ENCODE results near the gene RBPJ.
"Not testable (repeated sequence)": the region's sequence is repeated elsewhere in the genome, so short reads cannot be mapped to it uniquely, and the experiment has no call there.

Gene RBPJ

DNA sequence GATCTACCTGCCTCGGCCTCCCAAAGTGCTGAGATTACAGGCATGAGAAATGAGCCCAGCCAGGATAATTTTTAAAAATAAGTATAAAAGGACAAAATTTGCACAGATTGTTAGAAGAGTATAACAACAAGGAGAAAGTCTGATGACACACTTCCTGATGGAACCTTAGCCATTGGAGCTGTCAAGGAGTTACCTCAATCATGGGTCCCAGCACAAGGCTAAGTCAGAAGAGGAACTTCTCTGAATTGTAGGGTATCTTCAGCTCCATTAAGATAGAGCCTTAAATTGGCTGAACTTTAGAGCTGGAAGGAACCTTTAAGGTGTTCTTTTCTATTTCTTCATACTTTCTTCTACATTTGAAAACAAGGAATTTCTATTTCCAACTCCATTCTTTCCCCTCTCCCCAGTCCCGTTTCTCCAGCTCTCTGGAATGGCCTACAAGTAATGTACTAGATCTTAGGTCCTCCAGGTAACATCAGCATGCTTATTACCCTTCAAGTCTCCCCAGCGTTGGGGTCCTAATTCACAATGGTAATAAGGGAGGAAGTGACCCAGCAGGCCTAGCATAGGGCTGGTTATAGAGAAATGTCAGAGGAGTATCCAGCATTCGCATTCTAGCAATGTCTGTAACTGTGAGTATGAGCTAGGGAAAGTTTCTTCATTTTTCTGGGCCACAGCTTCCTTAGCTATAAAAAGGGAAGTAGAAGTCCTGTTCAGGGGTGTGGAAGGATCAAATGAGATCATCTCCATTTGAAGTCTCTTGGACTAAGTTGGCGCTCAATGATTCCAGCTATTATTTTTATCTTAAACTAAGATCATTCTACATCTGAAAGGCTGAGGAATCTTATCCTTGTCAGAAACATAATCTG is 18.5 kb upstream of the RBPJ start:
- no peak for ATAC-seq

DNA sequence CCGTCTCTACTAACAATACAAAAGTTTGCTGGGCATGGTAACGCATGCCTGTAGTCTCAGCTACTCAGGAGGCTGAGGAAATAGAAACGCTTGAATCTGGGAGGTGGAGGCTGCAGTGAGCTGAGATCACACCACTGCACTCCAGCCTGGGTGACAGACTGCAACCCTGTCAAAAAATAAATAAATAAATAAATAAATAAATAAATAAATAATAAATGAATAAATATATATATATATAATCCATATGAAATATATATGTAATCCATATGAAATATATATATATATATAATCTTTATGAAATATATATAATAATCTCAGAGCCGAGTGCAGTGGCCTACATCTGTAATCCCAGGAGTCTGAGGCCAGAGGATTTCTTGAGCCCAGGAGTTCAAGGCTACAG is 17.8 kb upstream of the RBPJ start:
- ATAC-seq, result no peak

DNA sequence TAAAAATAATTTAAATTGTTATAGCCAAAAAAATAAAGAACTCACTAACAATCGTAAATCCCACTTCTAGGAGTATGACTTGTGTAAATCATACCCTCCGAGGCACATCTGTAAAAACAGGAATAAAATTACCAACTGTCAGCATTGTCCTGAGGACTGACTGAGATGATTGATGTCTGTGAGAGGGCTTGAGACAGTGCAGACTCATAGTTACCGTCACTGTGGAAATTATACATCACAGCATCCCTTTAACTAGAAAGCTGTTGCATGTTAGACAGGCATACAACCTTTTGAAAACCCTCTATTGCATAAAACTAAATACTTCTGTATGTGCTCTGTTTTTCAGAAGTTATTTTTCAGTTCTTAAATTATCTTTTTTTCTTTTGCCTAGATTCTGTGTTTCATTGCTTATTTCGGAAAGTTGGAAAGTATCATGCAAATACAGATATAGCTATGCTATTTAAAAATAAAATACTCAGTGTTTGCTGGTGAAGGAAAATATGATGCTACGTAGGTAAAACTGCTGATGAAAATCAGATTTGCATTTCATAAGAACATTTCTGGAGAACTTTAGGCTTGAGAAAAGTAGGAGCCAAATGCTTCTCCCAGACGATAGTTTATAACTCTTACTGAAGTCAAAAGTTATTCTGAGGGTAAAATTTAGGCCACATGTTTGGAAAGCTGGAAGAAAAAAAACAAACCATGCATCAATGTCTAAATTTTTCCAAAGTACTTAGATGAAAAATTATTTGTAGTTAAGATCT is 13.6 kb upstream of the RBPJ start:
- ATAC-seq, result peak; percentile 71 to 86

DNA sequence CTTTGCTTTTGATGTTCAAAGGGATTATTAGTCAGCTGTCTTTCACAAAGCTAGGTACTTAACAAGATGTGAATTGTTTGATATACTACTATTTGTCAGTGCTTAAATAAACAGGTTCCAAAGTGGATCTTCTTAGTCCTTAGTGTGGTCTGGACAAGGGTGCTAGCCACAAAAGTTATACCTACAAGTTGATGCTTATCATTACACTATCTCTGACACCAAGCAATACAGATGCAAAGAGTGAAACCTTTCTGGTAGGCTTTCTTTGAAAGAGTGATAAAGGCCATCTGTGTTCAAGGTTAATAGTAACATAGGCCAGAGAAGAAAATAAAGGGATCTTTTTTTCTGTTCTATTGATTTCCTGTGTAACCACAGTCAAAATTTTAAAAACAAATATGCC is 12.2 kb upstream of the RBPJ start:
- ATAC-seq, result peak; percentile 32 to 49

DNA sequence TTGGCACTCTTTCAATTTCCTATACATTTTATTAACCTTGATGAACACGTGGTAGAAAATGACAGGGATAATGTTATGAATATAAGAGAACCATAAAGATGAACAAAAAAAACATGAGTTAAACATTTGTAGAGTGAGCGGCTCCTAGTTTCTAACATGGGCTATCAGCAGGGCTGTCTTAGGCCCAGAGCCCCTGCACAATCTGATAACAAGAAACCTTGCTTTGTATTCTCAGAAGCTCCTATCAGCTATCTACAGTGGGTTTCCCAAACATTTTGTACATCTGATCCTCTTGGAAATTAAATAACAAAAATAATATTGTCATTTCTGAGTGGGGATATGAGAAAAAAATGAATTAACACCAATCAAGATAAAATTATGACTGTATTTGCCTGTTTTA is 10.6 kb upstream of the RBPJ start:
- no peak for ATAC-seq

DNA sequence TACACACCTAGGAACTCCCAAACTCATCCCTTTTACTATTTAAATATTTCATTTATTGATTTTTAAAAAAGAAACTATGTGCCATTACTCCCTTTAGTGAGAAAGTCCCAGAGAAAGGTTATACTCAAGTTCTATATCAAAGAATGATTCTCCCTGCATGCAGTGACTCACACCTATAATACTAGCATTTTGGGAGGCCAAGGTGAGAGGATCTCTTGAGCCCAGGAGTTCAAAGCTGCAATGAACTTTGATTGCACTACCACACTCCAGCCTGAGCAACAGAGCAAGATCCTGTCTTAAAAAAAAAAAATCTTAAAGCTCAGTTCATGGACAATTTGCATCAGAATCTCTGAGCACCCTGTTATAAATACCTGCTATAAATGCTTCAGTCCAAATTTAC is 9.2 kb upstream of the RBPJ start:
- peak in 1 of 2 donors; percentile 26 for ATAC-seq

DNA sequence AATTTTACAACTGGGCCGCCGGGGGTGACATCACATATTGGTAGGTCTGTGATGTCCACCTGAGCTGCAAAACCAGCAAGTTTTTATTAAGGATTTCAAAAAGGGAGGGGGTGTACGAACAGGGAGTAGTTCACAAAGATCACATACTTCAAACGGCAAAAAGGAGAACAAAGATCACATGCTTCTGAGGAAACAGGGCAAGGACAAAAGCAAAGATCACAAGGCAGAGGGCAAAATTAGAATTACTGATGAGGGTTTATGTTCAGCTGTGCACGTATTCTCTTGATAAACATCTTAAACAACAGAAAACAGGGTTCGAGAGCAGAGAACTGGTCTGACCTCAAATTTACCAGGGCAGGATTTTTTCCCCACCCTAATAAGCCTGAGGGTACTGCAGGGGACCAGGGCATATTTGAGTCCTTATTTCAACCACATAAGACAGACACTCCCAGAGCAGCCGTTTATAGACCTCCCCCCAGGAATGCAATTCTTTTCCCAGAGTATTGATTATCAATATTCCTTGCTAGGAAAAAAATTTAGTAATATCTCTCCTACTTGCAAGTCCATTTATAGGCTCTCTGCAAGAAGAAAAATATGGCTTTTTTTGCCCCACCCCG is 5.4 kb upstream of the RBPJ start:
- ATAC-seq, result not testable (repeated sequence)

DNA sequence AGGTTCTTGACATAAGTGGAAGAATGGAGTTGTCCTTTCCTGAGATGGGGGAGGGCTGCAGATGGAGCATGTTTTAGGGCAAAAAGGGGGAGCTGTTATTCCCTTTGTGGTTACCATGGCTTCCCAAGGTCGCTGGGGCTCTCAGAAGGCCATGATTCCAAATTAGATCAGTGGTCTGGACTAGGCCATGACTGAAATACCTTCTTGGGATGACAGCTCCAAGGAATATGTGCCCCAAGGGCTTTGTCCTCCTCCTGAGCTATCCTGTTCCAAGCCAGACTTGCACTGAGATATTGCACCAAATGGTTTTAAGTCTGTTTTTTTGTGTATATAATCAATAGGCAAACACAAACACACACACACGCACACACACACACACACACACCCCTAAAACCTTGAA is 3.0 kb upstream of the RBPJ start:
- no peak for ATAC-seq

DNA sequence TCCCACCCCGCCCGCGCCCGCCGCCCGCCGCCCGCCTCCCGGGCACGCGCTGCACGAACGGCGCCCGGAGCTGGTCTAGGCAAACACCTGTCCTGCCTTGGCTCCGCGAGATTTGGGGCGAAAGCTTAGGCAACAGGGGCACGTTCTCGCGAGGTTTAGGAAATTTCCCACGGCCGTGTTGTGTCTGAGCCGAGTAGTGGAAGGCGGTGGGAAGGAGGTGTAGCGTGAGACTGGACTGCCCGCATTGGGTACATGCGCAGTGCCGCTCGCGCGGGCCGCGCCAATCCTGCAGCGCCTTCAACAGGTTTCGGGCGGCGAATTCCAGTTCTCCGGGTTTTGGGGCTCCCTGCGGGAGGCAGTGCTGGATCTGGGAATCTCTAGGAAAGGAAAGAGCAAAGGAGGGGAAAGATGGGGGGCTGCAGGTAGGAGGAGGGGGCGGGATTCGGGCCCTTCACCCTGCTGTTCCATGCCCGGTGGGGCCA is 1.3 kb upstream of the RBPJ start:
- ATAC-seq, result peak; percentile 70 to 76

DNA sequence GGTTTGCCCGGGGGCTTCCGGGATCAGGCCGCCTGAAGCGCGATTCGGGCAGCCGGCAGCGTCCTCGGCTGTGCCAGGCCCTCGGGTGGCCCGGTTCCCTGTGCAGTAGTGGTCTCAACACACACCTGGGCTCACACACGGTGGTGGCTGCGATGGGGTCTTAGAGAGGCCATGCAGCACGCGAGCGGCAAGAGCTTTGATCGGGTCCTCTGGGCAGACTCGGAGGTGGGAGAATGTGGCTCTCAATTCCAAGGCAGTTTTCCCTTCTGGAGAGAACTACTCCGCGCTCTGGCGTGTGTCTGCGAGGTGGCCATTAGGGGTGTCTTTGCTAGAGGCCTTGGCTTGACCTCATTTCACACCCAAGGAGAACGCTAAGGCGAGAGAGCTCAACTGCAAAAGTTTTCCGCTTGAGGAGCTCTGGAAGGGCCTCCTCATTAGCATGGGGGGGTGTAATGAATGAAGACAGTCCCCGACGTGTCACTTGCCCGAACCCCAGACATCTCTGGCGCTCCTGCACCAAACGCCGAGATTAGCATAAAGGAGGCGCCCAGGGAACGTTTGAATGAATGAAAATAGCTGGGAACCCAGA is 771 bp upstream of the RBPJ start:
- peak; percentile 6 to 11 for ATAC-seq

DNA sequence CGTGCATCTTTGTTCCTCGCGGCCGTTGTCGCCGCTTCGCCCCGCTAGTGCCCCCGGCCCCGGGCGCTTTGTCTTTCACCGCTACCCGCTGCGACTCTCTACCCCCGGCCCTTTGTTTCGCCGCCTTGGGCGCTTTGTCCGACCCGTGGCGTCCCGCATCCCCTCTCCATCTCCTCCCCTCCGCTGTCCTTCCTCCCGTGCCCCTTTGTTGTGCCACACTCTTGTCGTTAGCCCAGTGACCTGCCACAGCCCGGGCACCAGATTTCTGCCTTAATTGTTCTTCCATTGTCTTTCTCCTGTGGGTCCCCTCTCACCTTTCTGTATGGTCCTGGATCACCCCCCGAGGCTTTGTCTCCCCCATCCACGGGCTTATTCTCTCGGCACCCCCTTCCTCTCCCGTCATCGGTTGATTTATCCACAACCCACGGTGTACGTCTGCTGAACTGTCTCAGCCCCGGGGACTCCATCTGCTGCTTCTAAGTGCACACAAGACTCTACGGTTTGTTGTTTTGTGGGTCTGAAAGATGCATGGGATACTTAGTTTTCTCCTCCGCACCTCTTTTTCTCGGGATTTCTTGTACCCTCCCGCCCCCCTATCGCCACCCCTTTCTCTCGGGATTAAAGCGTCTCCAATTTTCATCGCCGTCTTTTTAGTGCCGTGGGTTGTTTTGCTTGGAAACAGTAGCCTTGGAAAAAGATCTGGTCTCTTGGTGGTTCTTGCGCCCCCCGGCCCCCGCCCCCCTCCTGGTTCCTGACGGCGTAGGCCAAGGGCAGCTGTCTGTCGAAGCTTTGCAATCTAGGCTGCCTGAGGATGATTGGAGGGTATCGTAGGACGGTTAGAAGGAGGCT is 783 bp downstream of the RBPJ start:
- ATAC-seq, result no peak

DNA sequence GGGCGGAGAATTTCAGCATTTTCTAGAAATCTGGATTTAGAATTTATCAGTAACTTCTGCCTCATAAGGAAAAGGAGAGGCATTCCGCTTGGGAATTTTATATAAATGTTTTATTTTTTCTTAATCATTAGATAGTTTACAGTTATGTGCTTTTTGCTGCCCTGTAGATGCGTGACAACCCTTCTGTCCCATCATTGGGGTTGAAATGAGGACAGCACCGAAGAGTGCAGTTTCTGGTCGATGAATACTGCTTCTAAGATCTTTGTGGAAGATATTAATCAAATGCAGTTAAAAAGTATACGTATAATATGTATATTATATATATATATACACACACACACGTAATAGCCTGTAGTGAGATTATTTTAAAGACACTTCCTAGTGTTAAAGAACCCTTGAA is 1.5 kb downstream of the RBPJ start:
- ATAC-seq, result no peak

DNA sequence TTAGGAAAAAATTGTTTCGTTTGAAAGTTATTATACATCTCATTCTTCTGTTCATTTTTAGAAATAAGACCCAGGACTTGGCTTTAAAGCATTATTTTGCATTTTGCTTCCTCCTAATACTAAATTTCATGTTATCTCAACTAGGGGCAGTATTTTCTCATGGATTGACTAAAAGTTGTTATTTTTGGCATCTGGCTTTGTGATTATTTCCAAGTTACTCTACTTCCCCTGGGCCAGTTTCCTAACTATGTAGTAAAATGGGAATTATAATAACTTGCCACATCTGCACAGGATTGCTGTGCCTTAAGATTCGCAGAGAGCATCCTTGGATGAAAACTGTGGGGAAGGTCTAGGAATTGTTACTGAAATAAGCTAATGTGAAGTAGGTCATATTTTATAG is 3.0 kb downstream of the RBPJ start:
- no peak for ATAC-seq

DNA sequence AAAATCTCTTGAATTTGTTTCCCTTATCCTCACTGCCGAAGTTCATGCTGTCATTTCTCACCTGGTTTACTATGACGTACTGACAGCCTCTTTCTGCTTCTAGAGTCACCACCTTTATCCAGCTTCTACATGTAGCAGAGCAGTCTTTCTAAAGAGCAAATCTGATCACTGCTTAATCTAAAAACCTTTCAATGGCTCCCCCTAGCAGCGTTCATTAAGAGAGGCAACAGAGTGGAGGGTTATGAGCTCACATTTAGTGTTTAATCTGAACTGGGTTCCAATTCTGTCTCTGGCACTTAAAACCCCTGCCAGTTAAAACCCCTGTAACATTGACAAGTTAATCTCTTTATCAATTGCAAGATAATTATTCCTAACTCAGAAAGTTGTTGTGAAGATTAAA is 4.4 kb downstream of the RBPJ start:
- peak; percentile 25 to 29 for ATAC-seq

DNA sequence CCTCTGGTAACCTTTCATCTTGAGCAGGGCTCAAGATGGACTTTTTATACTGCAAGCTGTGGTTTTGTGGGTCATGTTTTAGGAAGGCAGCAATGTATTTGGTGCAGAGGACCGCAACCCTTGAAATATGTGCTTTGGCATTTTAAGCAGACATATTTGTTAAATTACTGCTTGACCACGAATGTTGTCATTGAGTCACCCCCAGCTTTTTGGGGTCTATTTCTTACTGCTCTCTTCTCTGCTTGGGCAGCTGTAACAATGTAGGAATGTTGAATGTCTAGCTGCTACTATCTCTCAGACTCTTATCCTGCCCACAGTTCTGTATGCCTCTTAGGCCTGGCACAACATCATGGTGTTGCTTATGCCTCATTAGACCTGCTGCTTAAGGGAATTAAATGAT is 6.0 kb downstream of the RBPJ start:
- ATAC-seq, result no peak

DNA sequence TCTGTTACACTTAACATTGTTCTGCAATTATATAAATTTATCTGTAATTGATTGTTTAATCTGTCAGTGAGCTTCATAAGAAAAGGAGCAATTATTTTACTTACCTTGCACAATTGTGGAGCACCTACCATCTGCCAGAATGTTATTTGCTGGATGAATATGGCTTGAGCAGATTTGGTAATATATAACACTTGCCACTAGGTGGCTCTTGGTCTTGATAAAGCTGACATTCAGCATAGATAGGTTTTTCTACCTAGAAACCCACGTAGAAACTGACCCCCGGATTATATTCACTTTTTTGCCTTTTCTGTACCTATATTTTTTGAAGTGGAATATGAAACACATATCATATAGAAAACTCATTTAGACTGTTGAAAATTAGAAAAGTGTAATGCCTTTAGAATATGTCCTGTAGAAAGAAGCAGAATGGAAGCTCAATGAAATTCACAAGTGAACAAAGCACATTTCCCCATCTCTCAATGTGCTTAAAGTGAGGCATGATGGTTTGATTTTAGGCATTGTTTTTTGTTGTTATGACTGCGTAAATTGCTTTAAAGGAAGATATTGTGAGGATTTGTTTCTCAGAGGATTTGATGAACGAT is 9.5 kb downstream of the RBPJ start:
- ATAC-seq, result peak; percentile 51 to 70

DNA sequence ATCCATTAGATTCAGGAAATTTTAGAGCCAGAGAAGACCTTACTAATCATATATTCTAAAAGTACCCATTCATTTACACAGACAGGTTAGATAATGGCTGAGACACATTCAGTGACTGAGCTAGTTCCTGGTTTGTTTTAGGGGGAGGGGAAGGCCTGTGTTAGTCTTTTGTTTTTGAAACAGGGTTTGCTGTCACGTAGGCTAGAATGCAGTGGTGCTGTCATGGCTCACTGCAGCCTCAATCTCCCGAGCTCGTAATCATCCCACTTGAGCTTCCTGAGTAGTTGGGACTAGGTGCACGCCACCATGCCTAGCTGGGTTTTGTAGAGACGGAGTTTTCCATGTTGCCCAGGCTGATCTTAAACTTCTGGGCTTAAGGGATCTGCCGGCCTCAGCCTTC is 10.1 kb downstream of the RBPJ start:
- ATAC-seq, result no peak

DNA sequence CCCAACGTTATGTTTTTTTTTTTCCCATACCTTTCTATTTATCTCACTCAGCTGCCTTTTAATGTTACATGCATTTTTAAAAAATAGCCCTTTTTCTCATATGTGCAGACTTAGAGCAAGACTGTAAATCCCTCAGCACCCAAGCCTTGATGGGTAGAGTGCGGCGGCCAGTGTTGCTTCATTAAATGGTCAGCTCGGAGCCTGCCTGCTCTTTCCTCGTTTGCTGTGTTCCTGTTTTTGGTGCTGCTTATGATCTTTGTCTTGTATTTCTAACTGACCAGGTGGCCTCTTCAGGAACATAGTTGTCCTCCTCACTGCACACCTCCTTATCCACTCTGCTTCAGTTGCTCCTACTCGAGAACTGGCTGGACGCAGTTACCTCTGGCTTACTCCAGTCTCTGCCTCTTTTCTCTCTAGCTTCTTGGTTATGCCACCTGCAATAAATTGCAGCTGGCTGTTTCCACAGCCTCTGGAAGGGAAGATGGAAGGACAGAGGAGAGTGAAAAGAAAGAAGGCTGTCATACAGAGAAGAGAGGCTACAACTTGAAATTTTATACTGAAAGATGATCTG is 10.7 kb downstream of the RBPJ start:
- ATAC-seq, result no peak

DNA sequence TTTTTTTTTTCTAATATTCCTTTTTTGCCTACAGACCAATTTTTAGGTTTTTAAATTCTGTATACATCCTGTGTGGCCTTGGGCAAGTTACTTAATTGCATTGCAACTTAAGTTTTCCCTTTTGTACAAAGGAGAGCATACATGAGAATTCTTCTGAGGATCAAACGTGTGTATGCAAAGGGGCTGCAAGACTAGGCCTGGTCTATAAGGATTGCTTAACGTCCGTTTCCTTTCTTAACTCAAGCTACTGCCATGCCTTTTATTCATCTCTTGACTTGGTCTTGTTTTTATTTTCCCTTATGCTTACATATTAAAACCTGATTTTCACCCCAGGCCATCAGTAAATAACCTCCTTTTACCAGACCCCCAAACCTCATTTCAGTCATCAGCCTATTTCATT is 13.6 kb downstream of the RBPJ start:
- ATAC-seq, result no peak

DNA sequence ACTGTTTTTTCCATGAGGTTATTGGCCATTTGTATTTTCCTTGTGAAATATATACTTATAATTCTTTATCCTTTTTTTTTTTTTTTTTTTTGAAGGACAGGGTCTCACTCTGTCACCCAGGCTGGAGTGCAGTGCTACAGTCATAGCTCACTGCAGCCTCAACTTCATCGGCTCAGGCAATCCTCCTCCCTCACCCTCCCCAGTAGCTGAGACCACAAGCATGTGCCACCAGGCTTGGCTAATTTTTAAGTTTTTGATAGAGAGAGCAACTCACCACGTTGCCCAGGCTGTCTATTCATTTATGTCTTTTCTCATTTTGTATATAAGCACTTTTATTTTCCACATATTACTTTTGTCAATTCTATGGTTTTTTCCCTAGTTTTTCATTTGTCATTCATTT is 16.8 kb downstream of the RBPJ start:
- ATAC-seq, result peak in 1 of 2 donors; percentile 30

DNA sequence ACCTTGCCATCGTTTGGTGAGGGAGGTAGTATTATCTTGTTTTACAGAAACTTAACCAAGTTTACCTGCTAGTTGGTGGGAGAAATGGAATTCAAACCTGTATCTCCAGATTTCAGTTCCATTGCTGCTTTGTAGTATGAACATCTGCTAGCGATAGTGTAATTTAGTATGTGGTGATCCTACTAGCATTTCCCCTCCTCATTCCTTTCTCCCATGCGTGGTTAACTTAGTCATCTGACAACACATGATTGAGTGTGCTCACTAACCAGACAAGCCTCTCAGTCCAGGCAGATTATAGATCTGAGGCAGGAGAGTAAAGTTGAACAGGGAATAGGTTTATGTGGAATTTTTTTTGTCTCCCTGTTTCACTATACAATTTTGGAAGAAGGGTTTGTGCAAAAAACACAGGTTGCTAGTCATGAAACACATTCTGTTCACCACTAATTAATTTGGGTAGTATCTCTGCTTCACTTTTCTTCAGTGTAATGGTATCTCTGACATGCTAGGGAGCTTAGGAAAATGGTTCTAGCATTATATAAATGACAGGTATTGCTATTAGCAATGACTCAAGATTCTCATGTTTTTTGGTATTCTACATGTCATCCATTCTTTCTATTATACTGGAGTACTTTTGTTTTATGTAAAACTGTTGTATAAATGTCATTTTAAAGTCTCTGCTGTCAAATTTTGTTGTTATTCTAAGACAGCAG is 21.7 kb downstream of the RBPJ start:
- ATAC-seq, result peak in 1 of 2 donors; percentile 68

Measured in activated CD4-positive, CD25-positive, alpha-beta regulatory T cell treated with anti-CD3 and anti-CD28 coated beads, Interleukin-2, amount 50 U/mL, for 24 hours (primary cell).